ENCODE results near the gene ACTL7B. TPM values are rescaled to one million over a fixed set of nuclear protein-coding genes. Genes with fewer than 3 reads are reported as not detected.

ACTL7B gene
- total RNA-seq, 1 experiment from 2014 or later, result not detected

DNA sequence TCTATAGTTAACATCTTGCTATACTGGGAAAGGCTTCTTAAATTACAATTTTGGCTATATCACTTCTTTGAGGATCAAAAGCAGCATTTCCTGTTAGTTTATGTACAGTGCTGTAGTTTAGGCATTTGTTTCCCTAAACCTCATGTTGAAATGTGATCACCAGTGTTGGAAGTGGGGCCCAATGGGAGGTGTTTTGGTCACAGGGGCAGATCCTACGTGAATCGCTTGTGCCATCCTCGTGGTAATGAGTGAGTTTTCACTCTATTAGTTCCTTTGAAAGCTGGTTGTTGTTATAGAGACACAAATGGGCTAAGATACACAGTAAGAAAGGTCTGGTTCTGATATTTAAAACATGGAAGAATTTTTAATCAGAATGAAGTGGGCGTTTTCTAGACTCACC is 12.0 kb upstream of the ACTL7B start:
- CTCF ChIA-PET, result interaction anchor here (1.3 kb wide), 1 partner anchor 17 kb away, joined by 5 read pairs; no protein-coding TSS in a partner anchor
- no peak overlapping the region for H3K27ac Mint-ChIP-seq (ENCODE audit: low read depth, unreplicated experiment)
- no TSS peak for BruUV-seq (replicated peaks)
- intact Hi-C loops (cut with micrococcal nuclease), result no loop called here
- no peak for DNase-seq (ENCODE audit: unreplicated experiment)
- no peak overlapping the region for H3K4me3 Mint-ChIP-seq (ENCODE audit: unreplicated experiment)
- peaks cover 35% of the 10 kb centered on the region for H3K36me3 Mint-ChIP-seq (ENCODE audit: insufficient read depth, unreplicated experiment)
- no peaks in the 10 kb centered on the region for H3K27me3 Mint-ChIP-seq (ENCODE audit: insufficient read depth, unreplicated experiment)
- H3K4me1 Mint-ChIP-seq (ENCODE audit: insufficient read depth, unreplicated experiment), result peaks cover 19% of the 10 kb centered on the region
- POLR2A ChIA-PET, result interaction anchor here (0.7 to 2.9 kb wide), 8 partner anchors 8 to 1854 kb away, joined by 3 to 32 read pairs (median 4); no protein-coding TSS in a partner anchor
- TF ChIP-seq, protein P1, sequence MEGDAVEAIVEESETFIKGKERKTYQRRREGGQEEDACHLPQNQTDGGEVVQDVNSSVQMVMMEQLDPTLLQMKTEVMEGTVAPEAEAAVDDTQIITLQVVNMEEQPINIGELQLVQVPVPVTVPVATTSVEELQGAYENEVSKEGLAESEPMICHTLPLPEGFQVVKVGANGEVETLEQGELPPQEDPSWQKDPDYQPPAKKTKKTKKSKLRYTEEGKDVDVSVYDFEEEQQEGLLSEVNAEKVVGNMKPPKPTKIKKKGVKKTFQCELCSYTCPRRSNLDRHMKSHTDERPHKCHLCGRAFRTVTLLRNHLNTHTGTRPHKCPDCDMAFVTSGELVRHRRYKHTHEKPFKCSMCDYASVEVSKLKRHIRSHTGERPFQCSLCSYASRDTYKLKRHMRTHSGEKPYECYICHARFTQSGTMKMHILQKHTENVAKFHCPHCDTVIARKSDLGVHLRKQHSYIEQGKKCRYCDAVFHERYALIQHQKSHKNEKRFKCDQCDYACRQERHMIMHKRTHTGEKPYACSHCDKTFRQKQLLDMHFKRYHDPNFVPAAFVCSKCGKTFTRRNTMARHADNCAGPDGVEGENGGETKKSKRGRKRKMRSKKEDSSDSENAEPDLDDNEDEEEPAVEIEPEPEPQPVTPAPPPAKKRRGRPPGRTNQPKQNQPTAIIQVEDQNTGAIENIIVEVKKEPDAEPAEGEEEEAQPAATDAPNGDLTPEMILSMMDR (IDR thresholded peaks at IDR 0.05; ENCODE audit: unreplicated experiment), result no peak
- peaks cover 8% of the 10 kb centered on the region for H3K9me3 Mint-ChIP-seq (ENCODE audit: unreplicated experiment)

GRCh38 chr9:108867116-108867515 is 11.3 kb upstream of the ACTL7B start:
- intact Hi-C loops (cut with micrococcal nuclease), result no loop called here
- peaks cover 28% of the 10 kb centered on the region for H3K36me3 Mint-ChIP-seq (ENCODE audit: insufficient read depth, unreplicated experiment)
- H3K4me1 Mint-ChIP-seq (ENCODE audit: insufficient read depth, unreplicated experiment), result peaks cover 19% of the 10 kb centered on the region
- TF ChIP-seq, protein P1 (IDR thresholded peaks at IDR 0.05; ENCODE audit: unreplicated experiment), result no peak
- peak overlapping the region; percentile 19 for H3K27ac Mint-ChIP-seq (ENCODE audit: low read depth, unreplicated experiment)
- BruUV-seq (replicated peaks), result no TSS peak
- no peak overlapping the region for H3K4me3 Mint-ChIP-seq (ENCODE audit: unreplicated experiment)
- H3K9me3 Mint-ChIP-seq (ENCODE audit: unreplicated experiment), result peaks cover 8% of the 10 kb centered on the region
- no peaks in the 10 kb centered on the region for H3K27me3 Mint-ChIP-seq (ENCODE audit: insufficient read depth, unreplicated experiment)
- ChIA-PET CTCF (interaction anchor here (1.7 kb wide), 1 partner anchor 15 kb away, joined by 5 read pairs; no protein-coding TSS in a partner anchor), POLR2A (interaction anchor here (0.7 to 1.0 kb wide), 2 partner anchors 11 to 14 kb away, joined by 3 read pairs; no protein-coding TSS in a partner anchor)
- no peak for DNase-seq (ENCODE audit: unreplicated experiment)

- Mint-ChIP-seq H3K4me1 (ENCODE audit: insufficient read depth, unreplicated experiment) (peaks cover 19% of the 10 kb centered on the region), H3K27ac (ENCODE audit: low read depth, unreplicated experiment) (peak overlapping the region; percentile 16), H3K27me3 (ENCODE audit: insufficient read depth, unreplicated experiment) (no peaks in the 10 kb centered on the region), H3K4me3 (ENCODE audit: unreplicated experiment) (no peak overlapping the region), H3K9me3 (ENCODE audit: unreplicated experiment) (no peaks in the 10 kb centered on the region), H3K36me3 (ENCODE audit: insufficient read depth, unreplicated experiment) (peaks cover 16% of the 10 kb centered on the region)
- intact Hi-C loops (cut with micrococcal nuclease), result no loop called here
- DNase-seq (ENCODE audit: unreplicated experiment), result no peak
- CTCF ChIA-PET, result interaction anchor here (0.6 to 1.7 kb wide), 2 partner anchors 14 to 1407 kb away, joined by 3 to 5 read pairs; no protein-coding TSS in a partner anchor
- POLR2A ChIA-PET, result no interaction called here
- BruUV-seq (replicated peaks), result no TSS peak
- TF ChIP-seq, protein P1 (IDR thresholded peaks at IDR 0.05; ENCODE audit: unreplicated experiment), result no peak
Observed at GRCh38 chr9:108866001-108866420, 10.2 kb upstream of the ACTL7B start.

DNA sequence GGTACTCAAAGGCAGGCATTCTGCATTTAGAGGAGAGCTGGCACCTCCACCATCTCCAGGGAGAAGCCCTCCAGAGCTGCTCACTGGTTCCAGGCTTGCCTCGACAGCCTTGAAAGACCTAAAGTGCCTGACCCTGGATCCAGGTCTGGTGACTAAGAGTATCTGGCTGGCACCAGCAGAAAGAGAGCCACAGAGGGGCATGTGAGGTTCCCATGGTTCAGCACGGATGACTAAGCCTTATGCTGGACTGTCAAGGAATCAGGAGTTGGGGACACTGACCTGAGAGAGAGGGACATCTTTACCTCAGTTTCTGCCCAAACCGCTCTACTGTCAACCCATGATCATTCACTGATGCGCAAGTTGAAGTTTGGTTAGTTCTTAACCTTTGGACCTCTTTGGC is 9.3 kb upstream of the ACTL7B start:
- no peaks in the 10 kb centered on the region for H3K9me3 Mint-ChIP-seq (ENCODE audit: unreplicated experiment)
- no peaks in the 10 kb centered on the region for H3K27me3 Mint-ChIP-seq (ENCODE audit: insufficient read depth, unreplicated experiment)
- H3K4me3 Mint-ChIP-seq (ENCODE audit: unreplicated experiment), result no peak overlapping the region
- ChIA-PET POLR2A (interaction anchor here (0.6 kb wide), 1 partner anchor 487 kb away, joined by 3 read pairs; no protein-coding TSS in a partner anchor), CTCF (interaction anchor here (1.3 kb wide), 1 partner anchor 14 kb away, joined by 3 read pairs; no protein-coding TSS in a partner anchor)
- TF ChIP-seq, protein P1 (IDR thresholded peaks at IDR 0.05; ENCODE audit: unreplicated experiment), result no peak
- DNase-seq (ENCODE audit: unreplicated experiment), result peak; percentile 19
- peaks cover 28% of the 10 kb centered on the region for H3K4me1 Mint-ChIP-seq (ENCODE audit: insufficient read depth, unreplicated experiment)
- H3K27ac Mint-ChIP-seq (ENCODE audit: low read depth, unreplicated experiment), result no peak overlapping the region
- H3K36me3 Mint-ChIP-seq (ENCODE audit: insufficient read depth, unreplicated experiment), result peaks cover 7% of the 10 kb centered on the region
- intact Hi-C loops (cut with micrococcal nuclease), result no loop called here
- no TSS peak for BruUV-seq (replicated peaks)
